ENCODE measurements around the gene MACROD2.

MACROD2 gene

GRCh38 chr20:14282140-14282539 is 286.8 kb downstream of the MACROD2 start:
- DNase-seq: no peak

DNA sequence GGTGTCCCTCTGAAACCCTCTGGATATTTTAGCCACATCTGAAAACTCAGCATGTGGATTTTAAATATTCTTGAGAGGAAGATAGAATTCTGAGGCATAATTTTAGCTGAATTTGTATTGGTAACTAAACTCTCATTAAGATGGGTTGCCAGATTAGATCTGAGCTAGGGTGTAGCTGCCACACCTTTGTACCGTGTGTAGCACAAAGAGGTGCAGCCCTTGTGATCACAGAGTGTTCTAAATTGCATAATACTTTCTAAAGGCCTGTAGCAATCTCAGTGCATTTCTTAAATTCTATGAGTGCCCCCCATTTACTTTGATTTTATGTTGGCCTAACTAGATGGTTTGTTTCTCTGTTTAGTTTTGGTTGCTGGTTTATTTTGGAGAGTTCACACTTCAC is 289.1 kb downstream of the MACROD2 start:
- DNase-seq: no peak

DNA sequence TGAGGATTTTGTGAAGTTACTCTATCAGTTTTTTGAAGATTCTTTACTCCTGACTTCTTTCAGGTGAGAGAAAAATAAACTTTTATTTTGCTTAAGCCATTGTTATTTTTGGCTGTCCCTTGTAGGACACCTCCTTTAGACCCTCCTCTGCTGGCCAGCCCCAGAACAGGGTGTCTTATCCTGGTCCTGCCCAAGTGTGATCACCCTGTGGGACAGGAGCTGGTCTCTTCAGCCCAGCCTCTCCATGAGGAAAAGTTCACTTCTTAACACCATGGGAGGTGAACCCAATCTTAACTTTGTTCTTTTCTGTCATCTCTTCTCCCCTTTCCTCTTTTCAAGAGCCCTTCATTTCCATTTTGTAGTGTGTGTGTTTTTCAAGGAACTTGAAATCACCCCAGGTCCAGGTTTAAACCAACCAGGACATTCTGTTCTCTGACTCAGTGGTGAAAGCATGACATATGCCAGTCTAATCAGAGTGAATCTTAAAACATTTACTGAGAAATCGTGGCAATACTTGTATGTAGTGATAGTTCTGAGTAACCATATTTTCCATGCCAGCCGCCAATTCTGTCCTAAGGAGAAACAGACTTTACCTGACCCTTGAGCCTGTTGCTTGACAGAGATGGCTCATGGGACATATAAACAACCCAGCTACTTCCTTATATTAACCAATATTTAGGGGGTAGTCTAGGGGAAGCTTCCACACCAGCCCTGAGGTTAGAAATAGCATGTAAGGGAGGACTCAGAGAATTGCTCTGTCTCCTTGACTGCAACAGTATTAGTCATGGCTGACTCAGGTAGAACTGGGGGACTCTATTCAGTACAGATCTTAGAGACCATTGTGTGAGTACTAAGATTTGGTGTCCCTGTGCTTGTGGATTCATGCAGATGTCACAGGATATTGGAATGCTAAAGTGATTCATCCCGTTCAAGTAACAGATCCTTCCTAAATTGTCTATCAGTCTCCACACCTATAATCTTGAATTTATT is 293.3 kb downstream of the MACROD2 start:
- DNase-seq: no peak

- no peak for DNase-seq
Measured at GRCh38 chr20:14291502-14291901, 296.2 kb downstream of the MACROD2 start.

DNA sequence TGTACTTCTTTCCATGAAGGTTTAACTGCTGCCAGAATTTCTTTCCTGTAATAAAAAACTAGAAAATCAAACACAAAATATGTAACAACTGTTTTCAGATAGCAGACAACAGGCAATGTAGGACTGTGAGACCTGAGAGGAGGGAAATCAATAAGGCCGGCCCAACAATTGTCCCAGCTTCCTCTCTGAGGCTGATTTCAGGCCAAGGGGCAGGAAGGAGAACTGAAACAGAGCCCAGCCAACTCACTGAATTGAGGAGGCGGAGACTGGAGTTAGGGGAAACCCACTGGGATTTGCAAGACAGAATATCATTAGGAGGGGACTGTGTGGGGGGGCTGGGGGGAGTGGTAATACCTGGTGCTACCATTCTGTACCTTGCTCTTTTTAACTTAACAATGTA is 299.9 kb downstream of the MACROD2 start:
- no peak for DNase-seq

- no peak for DNase-seq
Measured at GRCh38 chr20:14295770-14296309, 300.5 kb downstream of the MACROD2 start.

- no peak for DNase-seq
Measured at GRCh38 chr20:14299831-14300230, 304.5 kb downstream of the MACROD2 start.

DNA sequence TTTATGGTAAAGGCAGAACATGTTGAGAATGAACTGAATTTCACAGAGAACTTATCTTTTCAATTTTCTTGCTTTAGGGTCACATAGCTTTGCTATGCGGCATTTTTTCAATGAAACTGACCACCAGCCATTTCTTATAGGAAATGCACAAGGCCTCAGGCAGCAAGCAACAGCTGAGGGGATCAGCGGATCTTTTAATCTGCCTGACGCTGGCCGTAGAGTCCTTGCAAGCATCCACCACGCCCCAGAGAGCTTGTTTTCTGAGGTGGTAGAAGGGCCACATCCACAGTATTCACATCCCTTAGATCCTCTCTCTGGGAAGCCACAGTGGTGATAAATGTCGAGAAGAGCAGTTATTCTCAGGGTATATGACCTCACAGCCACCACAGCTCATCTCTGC is 307.8 kb downstream of the MACROD2 start:
- DNase-seq: no peak

DNA sequence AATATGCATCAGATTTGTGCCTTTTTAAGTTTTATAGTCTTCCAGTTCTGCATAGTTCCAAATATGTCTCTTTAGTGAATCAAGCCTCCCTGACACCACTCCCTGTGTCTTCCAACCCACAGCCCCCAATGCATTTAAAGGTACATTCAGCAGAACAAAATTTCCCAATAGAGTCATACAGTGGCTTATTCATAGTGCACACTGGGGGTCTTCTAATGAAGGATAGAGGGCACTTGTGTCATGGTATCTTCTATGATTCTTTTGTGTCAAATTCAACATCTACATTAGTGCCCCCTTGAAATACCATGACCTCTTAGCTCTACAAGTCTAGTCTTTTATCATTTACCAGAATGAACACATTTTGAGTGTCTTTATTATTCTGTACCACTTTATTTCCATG is 308.3 kb downstream of the MACROD2 start:
- DNase-seq: no peak

DNA sequence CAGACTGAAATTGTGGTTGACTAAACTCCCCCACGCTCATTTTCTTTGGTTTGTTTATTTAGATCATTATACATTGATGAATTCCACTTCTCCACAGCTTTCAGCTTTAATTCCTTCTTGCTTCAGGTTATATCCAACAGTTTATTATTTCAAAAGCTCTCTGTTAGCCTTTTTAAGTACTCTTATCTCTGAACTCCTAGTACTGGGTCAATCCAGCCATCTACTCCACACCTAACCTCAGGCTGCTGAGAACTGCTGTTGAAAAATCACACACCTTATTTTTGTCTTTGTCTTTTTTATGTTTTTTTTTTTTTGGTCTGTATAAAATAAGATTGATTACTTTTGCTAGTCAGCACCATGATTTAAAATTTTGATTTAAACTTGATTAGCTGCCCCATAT is 309.2 kb downstream of the MACROD2 start:
- DNase-seq: no peak

DNA sequence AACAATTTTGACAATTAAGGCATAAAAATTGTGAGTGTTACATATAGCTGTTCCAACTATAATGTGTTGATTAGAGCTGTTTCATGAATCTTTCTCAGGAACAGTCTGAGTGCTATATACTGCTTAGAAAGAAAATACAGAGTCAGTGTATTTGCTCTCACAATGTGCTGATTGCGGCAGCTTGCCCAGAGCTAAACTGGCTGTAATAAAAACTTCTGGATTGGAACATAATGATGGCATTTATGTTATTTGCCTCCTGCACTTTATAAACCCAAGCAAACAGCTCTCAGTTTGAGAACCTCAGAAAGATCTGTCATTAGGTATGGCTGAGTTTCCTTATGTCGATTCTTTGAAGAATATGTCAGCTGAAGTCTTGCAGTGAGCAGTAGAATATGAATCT is 312.6 kb downstream of the MACROD2 start:
- no peak for DNase-seq

- no peak for DNase-seq
Measured at GRCh38 chr20:14310977-14311627, 315.8 kb downstream of the MACROD2 start.

GRCh38 chr20:14312001-14312400 is 316.7 kb downstream of the MACROD2 start:
- no peak for DNase-seq

DNA sequence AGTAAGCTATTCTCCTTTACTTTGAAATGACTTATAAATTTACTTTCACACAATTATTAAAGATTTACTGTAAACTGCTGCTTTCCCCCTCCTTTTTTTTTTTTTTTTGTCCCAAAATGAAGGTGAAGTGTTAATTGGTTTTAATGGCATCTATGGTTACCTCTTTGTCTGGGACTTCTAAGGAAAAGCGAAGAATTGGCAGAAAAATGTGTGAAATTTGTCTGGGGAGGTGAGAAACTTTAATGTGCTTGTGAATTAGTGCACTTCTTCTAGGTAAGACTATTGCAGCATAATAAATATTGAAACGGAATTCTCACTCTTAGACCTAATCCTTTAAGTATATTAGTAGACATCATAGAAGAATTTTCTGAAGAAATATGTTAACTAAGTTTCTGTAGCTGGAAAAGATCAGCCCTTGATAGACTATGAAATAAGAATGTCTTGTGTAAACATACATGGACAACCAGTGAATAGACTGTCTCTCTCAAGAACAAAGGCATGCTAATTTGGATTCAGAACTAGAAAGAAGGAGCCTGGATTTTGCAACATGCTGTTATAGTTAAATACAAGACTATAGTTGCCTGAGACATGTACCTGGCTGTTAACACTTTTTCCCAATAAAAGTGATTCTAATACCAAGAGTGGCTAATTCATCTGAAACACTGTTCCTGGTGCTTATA is 318.2 kb downstream of the MACROD2 start:
- DNase-seq: no peak

GRCh38 chr20:14319704-14320103 is 324.4 kb downstream of the MACROD2 start:
- no peak for DNase-seq

DNA sequence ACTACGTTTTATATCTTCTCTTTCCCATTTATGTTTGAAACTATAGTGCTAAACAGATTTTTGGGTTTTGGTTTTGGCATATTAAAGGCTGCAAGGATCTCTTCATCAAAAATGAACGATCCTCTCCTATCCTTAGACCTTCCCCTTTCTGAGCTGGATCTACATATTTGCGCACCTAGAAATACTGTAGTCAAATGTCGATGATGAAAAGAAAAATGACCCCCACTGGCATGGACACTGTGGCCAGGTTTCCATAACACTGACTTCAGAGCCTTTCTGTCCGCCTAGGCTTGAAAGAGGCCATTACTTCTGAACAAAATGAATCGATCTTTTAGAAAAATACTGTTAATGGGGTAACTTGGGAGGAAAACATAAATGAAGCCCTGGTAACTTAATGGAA is 336.3 kb downstream of the MACROD2 start:
- no peak for DNase-seq

DNA sequence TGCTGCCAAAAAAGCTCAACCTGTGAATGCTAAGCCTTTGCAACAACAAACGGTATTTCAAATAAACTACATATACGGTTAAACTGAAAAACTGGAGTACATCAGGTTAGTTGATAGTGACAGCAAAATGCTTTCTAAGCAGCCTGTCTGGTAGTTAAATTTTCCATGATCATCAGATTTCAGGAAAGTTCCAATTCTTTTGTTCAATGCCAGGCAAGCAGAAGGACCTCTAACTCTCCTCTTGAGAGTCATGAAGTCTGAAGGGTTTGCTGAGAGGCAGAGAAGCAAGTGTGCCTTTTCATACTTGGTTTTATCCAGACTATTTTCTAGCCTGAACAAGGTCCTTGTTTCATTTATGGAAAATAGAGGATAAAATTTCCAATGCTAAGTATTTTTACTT is 337.6 kb downstream of the MACROD2 start:
- DNase-seq: no peak

- DNase-seq: no peak
Measured at GRCh38 chr20:14333721-14334120, 338.4 kb downstream of the MACROD2 start.

DNA sequence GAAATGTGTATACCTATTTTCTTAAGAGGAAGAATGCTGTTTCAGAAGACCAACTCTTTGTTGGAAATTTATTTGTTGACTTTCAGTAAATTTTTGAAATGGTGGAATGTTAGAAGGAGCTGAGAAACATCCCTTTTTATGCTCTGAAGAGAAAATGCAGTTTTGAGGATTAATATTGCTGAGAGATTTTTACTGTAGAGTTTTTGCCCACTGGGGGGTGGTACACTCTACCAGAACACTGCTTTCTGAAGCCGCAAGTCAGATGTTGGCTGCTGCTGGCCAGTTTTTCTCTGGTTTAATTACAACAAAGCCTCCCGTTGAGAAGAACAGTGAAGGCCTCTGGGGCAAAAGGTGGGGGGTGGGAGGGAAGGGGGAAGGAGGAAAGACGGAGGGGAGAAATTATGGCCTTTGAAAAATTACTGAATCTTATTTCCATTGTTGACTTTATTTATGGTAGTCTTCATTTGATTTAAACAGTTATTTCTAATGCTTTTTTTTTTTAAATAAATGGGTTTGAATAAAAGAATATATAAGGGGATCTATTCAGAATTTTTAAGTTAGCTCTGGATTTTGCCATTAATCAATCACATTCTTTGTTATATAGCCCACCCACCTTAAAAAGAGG is 339.1 kb downstream of the MACROD2 start:
- DNase-seq: peak; percentile 67

DNA sequence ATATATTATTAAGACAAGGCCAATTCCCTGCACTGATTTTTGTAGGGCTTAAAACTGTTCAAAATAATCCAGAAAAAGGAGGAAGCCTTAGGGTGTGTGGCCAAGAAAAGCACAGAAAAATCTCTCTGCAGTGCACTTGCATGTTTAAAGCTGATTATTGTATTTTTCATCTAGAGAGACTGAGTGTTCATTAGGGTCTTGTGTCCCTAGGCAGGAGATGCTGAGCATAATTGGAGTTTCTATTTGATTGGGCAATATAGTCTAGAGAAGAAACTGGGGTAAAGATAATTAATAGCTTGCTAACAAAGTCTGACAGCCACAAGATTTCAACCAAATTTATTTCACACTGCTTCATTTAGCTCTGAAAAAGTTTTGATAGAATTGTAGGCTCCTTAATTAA is 339.7 kb downstream of the MACROD2 start:
- DNase-seq: no peak

DNA sequence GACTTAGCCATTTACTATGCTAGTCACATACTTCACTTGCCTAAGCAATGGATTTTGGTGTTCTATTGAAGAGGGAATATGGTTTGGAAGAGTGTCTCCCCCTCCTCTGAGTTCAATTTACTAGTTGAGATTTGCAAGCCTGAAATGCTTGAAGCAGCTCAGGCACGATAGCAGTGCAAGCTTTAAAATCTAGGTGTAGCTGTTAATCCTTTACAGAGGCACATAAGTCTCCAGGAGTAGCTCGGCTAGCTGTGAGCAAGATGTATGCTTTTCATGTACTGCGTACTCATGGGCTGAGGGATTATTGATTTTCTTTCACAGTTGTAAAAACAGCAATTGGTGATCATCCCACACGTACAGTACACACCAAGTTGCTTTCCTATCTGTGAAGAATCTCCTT is 341.4 kb downstream of the MACROD2 start:
- DNase-seq: no peak

GRCh38 chr20:14337400-14338171 is 342.3 kb downstream of the MACROD2 start, which contains the start of gene FLRT3:
TSS of gene FLRT3 (minus strand) at chr20:14337612. CDS start at chr20:14327506, 10,106 bp downstream.
- peak; percentile 92 for DNase-seq

Measured in left hindlimb (tissue), 1 donor.